K562 (cell line): ENCODE measurements around the gene PNMA8C. TPM values are rescaled to one million over a fixed set of nuclear protein-coding genes. Genes with fewer than 3 reads are reported as not detected.

Experiments
- BCLAF1 ChIP-seq, 2 experiments: fragments of 450-650 bp in 1 of 2; IDR thresholded peaks; 2 replicates each; pipeline ENCODE4 v1.6.1; 2011 to 2017; ENCODE audit warnings: low read depth in 2 of 2, antibody characterized with exemption in 1 of 2, borderline replicate concordance in 1 of 2, low read length in 1 of 2, mild to moderate bottlenecking in 1 of 2, mixed read lengths in 1 of 2; ENCODE audit not compliant: control insufficient read depth in 1 of 2
- BCOR ChIP-seq: fragments of 450-650 bp; IDR thresholded peaks from 2 replicates; pipeline ENCODE4 v1.6.1; 2016
- FOXJ3 ChIP-seq: sonication (generic); formaldehyde crosslinking; IDR thresholded peaks from 2 replicates; pipeline ENCODE4 v1.4.0; 2020; ENCODE audit warnings: mild to moderate bottlenecking, missing genetic modification reagents
- KLF16 ChIP-seq: IDR thresholded peaks from 2 replicates; pipeline ENCODE4 v1.6.1; 2016; ENCODE audit warnings: antibody characterized with exemption
- KLF6 ChIP-seq: fragments of 250-450 bp; sonication (Bioruptor Pico); IDR thresholded peaks from 2 replicates; pipeline ENCODE4 v1.4.0; 2020; ENCODE audit warnings: mild to moderate bottlenecking, moderate library complexity, borderline replicate concordance
- NR3C1 ChIP-seq: sonication (generic); formaldehyde crosslinking; IDR thresholded peaks from 2 replicates; pipeline ENCODE4 v1.8.1; 2022; ENCODE audit warnings: missing genetic modification reagents
- SMARCA5 ChIP-seq: fragments of 450-650 bp; IDR thresholded peaks from 2 replicates; pipeline ENCODE4 v1.6.1; 2016
- STAT5B ChIP-seq: fragments of 250-450 bp; sonication (Bioruptor Pico); IDR thresholded peaks from 2 replicates; pipeline ENCODE4 v1.8.0; 2021; ENCODE audit warnings: mild to moderate bottlenecking, inconsistent platforms
- TSC22D4 ChIP-seq: fragments of 450-650 bp; IDR thresholded peaks from 2 replicates; pipeline ENCODE4 v1.6.1; 2016; ENCODE audit warnings: missing genetic modification characterization, missing biosample characterization, control low read depth
- ZFP36 ChIP-seq: fragments of 150-350 bp; IDR thresholded peaks from 2 replicates; pipeline ENCODE4 v1.6.1; 2018; ENCODE audit warnings: low read length, low read depth; ENCODE audit not compliant: partially characterized antibody
- ZNF354B ChIP-seq: fragments of 250-450 bp; sonication (Bioruptor Pico); IDR thresholded peaks from 2 replicates; pipeline ENCODE4 v1.4.0; 2020
- ZNF609 ChIP-seq: sonication (generic); formaldehyde crosslinking; IDR thresholded peaks from 2 replicates; pipeline ENCODE4 v1.8.1; 2023; ENCODE audit warnings: missing genetic modification reagents, mild to moderate bottlenecking, borderline replicate concordance
- polyA plus RNA-seq, 8 experiments: library from polyadenylated mRNA; depleted of rRNA in 4 of 8; stranded (reverse) in 5 of 8; unstranded in 3 of 8; fragments of >200 nt; fragmentation: Nextera tagmentation in 2 of 8; fragmentation: Illumina TruSeq in 1 of 8; extraction: Ambion mirVana in 2 of 8; extraction: Trizol in 1 of 8; gene quantifications; 2 replicates each; pipeline versions ENCODE4 v1.2.1 to v1.2.3, GENCODE V29; 2011 to 2014; ENCODE audit warnings: inconsistent platforms in 1 of 8, missing spikeins in 1 of 8
- total RNA-seq, 7 experiments: library from RNA; depleted of rRNA in 6 of 7; stranded (reverse); fragments of >200 nt in 6 of 7; fragmentation: Illumina TruSeq in 2 of 7; extraction: Trizol in 2 of 7; gene quantifications; 2 replicates each; pipeline versions ENCODE4 v1.2.1 to v1.2.3, GENCODE V29; 2011 to 2021; ENCODE audit warnings: low replicate concordance in 1 of 7

Gene PNMA8C
- total and polyA plus RNA-seq, 9 of the 15 experiments (the other 6 are each of a cell fraction or from before 2014, with no cell fraction given): 0.04 to 0.05 (median 0.05) TPM; not detected in 6

- no peak for TF ChIP-seq ZNF609
- no peak for TF ChIP-seq ZNF354B
- peak; percentile 97 for TF ChIP-seq BCOR
- no peak for TF ChIP-seq TSC22D4 (tag)
- TF ChIP-seq BCLAF1 (IDR thresholded peaks at IDR 0.05; ENCODE audit: borderline replicate concordance in 1 of 2, control insufficient read depth in 1 of 2, low read depth in 2 of 2, low read length in 1 of 2): no peak
- peak; percentile 73 for TF ChIP-seq ZFP36
- TF ChIP-seq NR3C1 (CRISPR knock-in tag): no peak
- no peak for TF ChIP-seq FOXJ3
- no peak for TF ChIP-seq KLF16
- no peak for TF ChIP-seq KLF6 (CRISPR knock-in tag)
- no peak for TF ChIP-seq STAT5B
- peak; percentile 83 for TF ChIP-seq SMARCA5
Observed at GRCh38 chr19:46394402-46394797, 34.3 kb downstream of the PNMA8C start (continued).
